ENCODE results near the gene KLHL11.

GRCh38 chr17:41823141-41823524, 42.1 kb downstream of the KLHL11 start:
- TF ChIP-seq CTCF (IDR thresholded peaks at IDR 0.05) (no peak), POLR2A (IDR thresholded peaks at IDR 0.05) (no peak)
